ENCODE data around the gene ELOVL1. TPM values are rescaled to one million over a fixed set of nuclear protein-coding genes. Genes with fewer than 3 reads are reported as not detected.

ELOVL1 gene
- total RNA-seq, 1 experiment from 2014 or later = 53.7 TPM

- 0 out of 2 replicates have a peak, but pooled peaks have one; percentile 24 for TF ChIP-seq CTCF (conservative IDR thresholded peaks at IDR 0.05; ENCODE audit: low read depth, low read length)
- TF ChIP-seq EZH2 (IDR thresholded peaks at IDR 0.05; ENCODE audit: borderline replicate concordance, low read depth, low read length, poor library complexity, severe bottlenecking) = no peak
- intact Hi-C loops (cut with micrococcal nuclease; ENCODE audit: unreplicated experiment) = no loop called here
- Histone ChIP-seq H3K9me3 (ENCODE audit: low read depth, low read length, poor library complexity, severe bottlenecking) (no peaks in the 10 kb centered on the region), H3K27ac (ENCODE audit: low read depth, low read length, poor library complexity, severe bottlenecking) (no peak overlapping the region), H3K36me3 (ENCODE audit: insufficient read depth, low read length, poor library complexity, severe bottlenecking) (peaks cover 49% of the 10 kb centered on the region), H3K4me3 (ENCODE audit: low read depth, low read length, poor library complexity, severe bottlenecking) (no peak overlapping the region), H3K4me1 (ENCODE audit: insufficient read depth, low read length, poor library complexity, severe bottlenecking) (peaks cover 11% of the 10 kb centered on the region), H3K27me3 (replicated peaks; ENCODE audit: insufficient read depth, low read depth, low read length, poor library complexity) (no peaks in the 10 kb centered on the region)
- no peak for DNase-seq (ENCODE audit: low spot score)
- BruUV-seq (replicated peaks) = no TSS peak
- ChIA-PET POLR2A (ENCODE audit: low non-redundant PET) (no interaction called here), CTCF (no interaction called here)
These were observed 15.6 kb upstream of the ELOVL1 start for GRCh38 chr1:43383449-43383848.

- ChIA-PET CTCF (interaction anchor here (0.5 to 1.0 kb wide), 2 partner anchors 12 to 155 kb away, joined by 5 to 7 read pairs; no protein-coding TSS in a partner anchor), POLR2A (ENCODE audit: low non-redundant PET) (no interaction called here)
- TF ChIP-seq EZH2 (IDR thresholded peaks at IDR 0.05; ENCODE audit: borderline replicate concordance, low read depth, low read length, poor library complexity, severe bottlenecking) = no peak
- no peak for TF ChIP-seq CTCF (conservative IDR thresholded peaks at IDR 0.05; ENCODE audit: low read depth, low read length)
- no peak overlapping the region for H3K4me3 ChIP-seq (ENCODE audit: low read depth, low read length, poor library complexity, severe bottlenecking)
- no peaks in the 10 kb centered on the region for H3K9me3 ChIP-seq (ENCODE audit: low read depth, low read length, poor library complexity, severe bottlenecking)
- peaks cover 43% of the 10 kb centered on the region for H3K36me3 ChIP-seq (ENCODE audit: insufficient read depth, low read length, poor library complexity, severe bottlenecking)
- intact Hi-C loops (cut with micrococcal nuclease; ENCODE audit: unreplicated experiment) = no loop called here
- H3K4me1 ChIP-seq (ENCODE audit: insufficient read depth, low read length, poor library complexity, severe bottlenecking) = peaks cover 11% of the 10 kb centered on the region
- no peaks in the 10 kb centered on the region for H3K27me3 ChIP-seq (replicated peaks; ENCODE audit: insufficient read depth, low read depth, low read length, poor library complexity)
- peak overlapping the region; percentile 26 for H3K27ac ChIP-seq (ENCODE audit: low read depth, low read length, poor library complexity, severe bottlenecking)
- DNase-seq (ENCODE audit: low spot score) = peak; percentile 68
- BruUV-seq (replicated peaks) = no TSS peak
These were observed 14.4 kb upstream of the ELOVL1 start for GRCh38 chr1:43382027-43382779.

- POLR2A ChIA-PET (ENCODE audit: low non-redundant PET) = no interaction called here
These were observed 13.8 kb upstream of the ELOVL1 start for GRCh38 chr1:43381612-43382011.

More at GRCh38 chr1:43381612-43382011, 13.8 kb upstream of the ELOVL1 start:
- Histone ChIP-seq H3K27me3 (replicated peaks; ENCODE audit: insufficient read depth, low read depth, low read length, poor library complexity) (no peaks in the 10 kb centered on the region), H3K4me1 (ENCODE audit: insufficient read depth, low read length, poor library complexity, severe bottlenecking) (peaks cover 11% of the 10 kb centered on the region), H3K27ac (ENCODE audit: low read depth, low read length, poor library complexity, severe bottlenecking) (no peak overlapping the region), H3K9me3 (ENCODE audit: low read depth, low read length, poor library complexity, severe bottlenecking) (no peaks in the 10 kb centered on the region), H3K36me3 (ENCODE audit: insufficient read depth, low read length, poor library complexity, severe bottlenecking) (peaks cover 37% of the 10 kb centered on the region), H3K4me3 (ENCODE audit: low read depth, low read length, poor library complexity, severe bottlenecking) (no peak overlapping the region)
- DNase-seq (ENCODE audit: low spot score) = no peak
- CTCF ChIA-PET = no interaction called here
- no TSS peak for BruUV-seq (replicated peaks)
- TF ChIP-seq CTCF (conservative IDR thresholded peaks at IDR 0.05; ENCODE audit: low read depth, low read length) (no peak), EZH2 (IDR thresholded peaks at IDR 0.05; ENCODE audit: borderline replicate concordance, low read depth, low read length, poor library complexity, severe bottlenecking) (no peak)
- intact Hi-C loops (cut with micrococcal nuclease; ENCODE audit: unreplicated experiment) = no loop called here

Data from A673 (cell line).